ENCODE data around the gene ICAM5. TPM values are rescaled to one million over a fixed set of nuclear protein-coding genes. Genes with fewer than 3 reads are reported as not detected.
"Not testable (repeated sequence)": the region's sequence is repeated elsewhere in the genome, so short reads cannot be mapped to it uniquely, and the experiment has no call there.

Gene ICAM5
- total RNA-seq, 1 donor: not detected

DNA sequence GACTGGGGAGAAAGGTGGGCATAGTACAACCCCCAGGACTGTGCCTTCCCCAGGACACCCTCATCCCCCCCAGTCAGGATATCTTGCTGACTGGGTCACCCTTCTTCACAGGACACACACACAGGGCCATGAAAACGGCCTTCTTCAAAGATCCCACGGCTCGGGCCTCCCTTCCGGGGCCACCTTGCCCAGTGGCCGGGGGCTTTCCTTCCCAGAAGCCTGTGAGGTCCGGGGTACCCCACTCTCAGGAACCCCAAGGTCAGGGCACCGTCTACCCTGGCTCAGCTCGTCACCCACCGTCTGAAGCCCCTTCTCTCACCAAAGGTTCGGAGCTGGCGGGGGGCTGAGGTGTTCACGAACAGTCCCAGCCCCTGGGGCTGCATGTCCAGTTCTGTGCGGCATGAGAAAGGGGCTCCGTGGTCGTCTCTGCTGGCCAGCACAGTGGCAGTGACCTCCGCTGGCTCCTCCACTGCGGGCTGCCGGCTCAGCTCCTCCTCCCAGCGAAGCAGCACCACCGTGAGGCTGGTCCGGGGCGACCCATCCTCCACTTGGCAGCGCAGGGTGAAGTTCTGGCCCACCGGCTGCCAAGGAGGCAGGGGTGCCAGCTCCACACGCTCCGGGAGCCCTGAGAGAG, 45.7 kb downstream of the ICAM5 start:
- Histone ChIP-seq H3K36me3 (ENCODE audit: insufficient read depth, low read length) (peaks cover 2% of the 10 kb centered on the region), H2AFZ (ENCODE audit: low read length) (peak overlapping the region; percentile 96), H4K20me1 (ENCODE audit: insufficient read depth, low read length) (peaks cover 15% of the 10 kb centered on the region), H3K4me3 (ENCODE audit: insufficient read depth, low read length) (peak overlapping the region; percentile 99), H3K79me2 (ENCODE audit: insufficient read depth, low read length) (peaks cover 28% of the 10 kb centered on the region), H3K4me2 (ENCODE audit: insufficient read depth, low read length) (peak overlapping the region; percentile 99), H3K27ac (ENCODE audit: low read depth, low read length) (no peak overlapping the region), H3K4me1 (ENCODE audit: insufficient read depth, low read length) (peaks cover 22% of the 10 kb centered on the region), H3K27me3 (ENCODE audit: insufficient read depth, low read length) (no peaks in the 10 kb centered on the region), H3K9me3 (ENCODE audit: low read depth, low read length) (no peaks in the 10 kb centered on the region)
- TF ChIP-seq, protein P1, sequence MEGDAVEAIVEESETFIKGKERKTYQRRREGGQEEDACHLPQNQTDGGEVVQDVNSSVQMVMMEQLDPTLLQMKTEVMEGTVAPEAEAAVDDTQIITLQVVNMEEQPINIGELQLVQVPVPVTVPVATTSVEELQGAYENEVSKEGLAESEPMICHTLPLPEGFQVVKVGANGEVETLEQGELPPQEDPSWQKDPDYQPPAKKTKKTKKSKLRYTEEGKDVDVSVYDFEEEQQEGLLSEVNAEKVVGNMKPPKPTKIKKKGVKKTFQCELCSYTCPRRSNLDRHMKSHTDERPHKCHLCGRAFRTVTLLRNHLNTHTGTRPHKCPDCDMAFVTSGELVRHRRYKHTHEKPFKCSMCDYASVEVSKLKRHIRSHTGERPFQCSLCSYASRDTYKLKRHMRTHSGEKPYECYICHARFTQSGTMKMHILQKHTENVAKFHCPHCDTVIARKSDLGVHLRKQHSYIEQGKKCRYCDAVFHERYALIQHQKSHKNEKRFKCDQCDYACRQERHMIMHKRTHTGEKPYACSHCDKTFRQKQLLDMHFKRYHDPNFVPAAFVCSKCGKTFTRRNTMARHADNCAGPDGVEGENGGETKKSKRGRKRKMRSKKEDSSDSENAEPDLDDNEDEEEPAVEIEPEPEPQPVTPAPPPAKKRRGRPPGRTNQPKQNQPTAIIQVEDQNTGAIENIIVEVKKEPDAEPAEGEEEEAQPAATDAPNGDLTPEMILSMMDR (IDR thresholded peaks at IDR 0.05; ENCODE audit: extremely low read depth, low read depth, low read length): no peak
- no peak for DNase-seq (ENCODE audit: insufficient read length, low spot score, missing footprints)

DNA sequence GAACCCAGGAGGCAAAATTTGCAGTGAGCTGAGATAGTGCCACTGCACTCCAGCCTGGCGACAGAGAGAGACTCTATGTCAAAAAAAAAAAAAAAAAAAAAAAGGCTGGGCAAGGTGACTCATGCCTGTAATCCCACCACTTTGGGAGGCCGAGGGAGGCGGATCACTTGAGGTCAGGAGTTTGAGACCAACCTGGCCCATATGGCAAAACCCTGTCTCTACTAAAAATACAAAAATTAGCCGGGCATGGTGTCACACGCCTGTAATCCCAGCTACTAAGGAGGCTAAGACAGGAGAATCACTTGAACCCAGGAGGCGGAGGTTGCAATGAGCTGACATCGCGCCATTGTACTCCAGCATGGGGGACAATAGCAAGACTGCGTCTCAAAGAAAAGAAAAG, 47.0 kb downstream of the ICAM5 start:
- H3K27ac ChIP-seq (ENCODE audit: low read depth, low read length); H2AFZ ChIP-seq (ENCODE audit: low read length); H3K4me2 ChIP-seq (ENCODE audit: insufficient read depth, low read length); H3K27me3 ChIP-seq (ENCODE audit: insufficient read depth, low read length); H3K9me3 ChIP-seq (ENCODE audit: low read depth, low read length); H3K4me3 ChIP-seq (ENCODE audit: insufficient read depth, low read length); H3K36me3 ChIP-seq (ENCODE audit: insufficient read depth, low read length); DNase-seq (ENCODE audit: insufficient read length, low spot score, missing footprints): not testable (repeated sequence)
- H3K79me2 ChIP-seq (ENCODE audit: insufficient read depth, low read length): peaks cover 18% of the 10 kb centered on the region
- peaks cover 11% of the 10 kb centered on the region for H4K20me1 ChIP-seq (ENCODE audit: insufficient read depth, low read length)
- H3K4me1 ChIP-seq (ENCODE audit: insufficient read depth, low read length): peaks cover 21% of the 10 kb centered on the region

DNA sequence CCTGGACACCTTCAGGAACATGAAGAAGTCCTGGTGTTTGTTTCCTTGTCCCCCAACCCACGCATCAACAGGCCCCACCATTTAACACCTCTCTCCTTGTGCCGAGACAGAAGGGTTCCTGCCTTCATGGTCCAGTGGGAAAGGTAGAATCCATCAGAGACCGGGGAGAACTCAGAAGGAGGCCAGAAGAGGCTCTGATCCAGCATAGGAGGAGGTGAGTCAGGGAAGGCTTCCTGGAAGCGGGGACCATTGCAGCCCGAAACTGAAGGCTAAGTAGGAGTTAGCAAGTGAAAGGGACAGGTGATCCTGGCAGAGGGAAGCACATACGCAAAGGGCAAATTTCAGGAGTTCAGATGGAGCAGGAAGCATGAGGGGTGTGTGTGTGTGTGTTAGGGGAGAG, 49.2 kb downstream of the ICAM5 start:
- Histone ChIP-seq H3K36me3 (ENCODE audit: insufficient read depth, low read length) (no peaks in the 10 kb centered on the region), H2AFZ (ENCODE audit: low read length) (no peak overlapping the region), H3K9me3 (ENCODE audit: low read depth, low read length) (no peaks in the 10 kb centered on the region), H3K4me1 (ENCODE audit: insufficient read depth, low read length) (peaks cover 7% of the 10 kb centered on the region), H3K79me2 (ENCODE audit: insufficient read depth, low read length) (no peaks in the 10 kb centered on the region), H3K27ac (ENCODE audit: low read depth, low read length) (no peak overlapping the region), H3K4me2 (ENCODE audit: insufficient read depth, low read length) (no peak overlapping the region), H3K4me3 (ENCODE audit: insufficient read depth, low read length) (no peak overlapping the region), H4K20me1 (ENCODE audit: insufficient read depth, low read length) (no peaks in the 10 kb centered on the region), H3K27me3 (ENCODE audit: insufficient read depth, low read length) (no peaks in the 10 kb centered on the region)
- DNase-seq (ENCODE audit: insufficient read length, low spot score, missing footprints): peak; percentile 50
- TF ChIP-seq, protein P1 (IDR thresholded peaks at IDR 0.05; ENCODE audit: extremely low read depth, low read depth, low read length): no peak

DNA sequence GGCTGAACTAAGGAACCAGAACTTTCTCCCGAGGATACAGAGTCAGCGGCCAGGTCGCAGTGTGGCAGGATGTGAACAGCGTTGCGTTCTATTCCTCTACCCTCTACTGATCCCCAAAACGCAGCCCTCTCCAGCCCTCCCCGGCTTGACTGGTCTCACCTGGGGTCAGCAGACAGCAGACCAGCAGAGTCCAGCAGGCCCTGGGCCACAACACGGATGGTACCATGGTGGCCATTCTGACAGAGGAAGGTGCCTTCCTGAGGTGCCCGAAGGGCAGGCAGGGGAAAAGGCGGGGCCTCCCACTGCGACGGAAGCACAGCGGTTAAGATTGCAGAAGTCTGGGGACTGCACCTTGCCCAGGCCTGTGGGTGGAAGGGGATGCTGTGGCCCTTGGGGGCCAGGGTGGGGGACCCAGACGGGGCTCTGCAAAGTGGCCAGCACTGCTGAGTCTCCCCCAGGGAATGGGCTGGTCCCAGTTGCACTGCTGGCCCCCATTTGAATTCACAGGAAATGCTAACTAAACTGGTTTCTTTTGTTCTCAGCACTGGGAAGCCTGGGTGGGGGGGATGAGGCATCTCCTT, 49.7 kb downstream of the ICAM5 start, which contains the start of gene ICAM3:
ICAM3 (minus strand) TSS at position 245 of the 581 bp plus-strand sequence; CDS start at position 235, 10 bp downstream.
- H3K4me3 ChIP-seq (ENCODE audit: insufficient read depth, low read length): no peak within 1 kb of the TSS
- no peak within 1 kb of the TSS for H3K4me2 ChIP-seq (ENCODE audit: insufficient read depth, low read length)
- no peak within 1 kb of the TSS for H3K27ac ChIP-seq (ENCODE audit: low read depth, low read length)
- H3K79me2 ChIP-seq (ENCODE audit: insufficient read depth, low read length): no peaks in the 10 kb centered on the region
- H3K27me3 ChIP-seq (ENCODE audit: insufficient read depth, low read length): no peaks in the 10 kb centered on the region
- H3K4me1 ChIP-seq (ENCODE audit: insufficient read depth, low read length): peaks cover 2% of the 10 kb centered on the region
- DNase-seq (ENCODE audit: insufficient read length, low spot score, missing footprints): peak; percentile 67
- no peaks in the 10 kb centered on the region for H3K9me3 ChIP-seq (ENCODE audit: low read depth, low read length)
- H3K36me3 ChIP-seq (ENCODE audit: insufficient read depth, low read length): no peaks in the 10 kb centered on the region
- no peak within 1 kb of the TSS for H2AFZ ChIP-seq (ENCODE audit: low read length)
- TF ChIP-seq, protein P1 (IDR thresholded peaks at IDR 0.05; ENCODE audit: extremely low read depth, low read depth, low read length): no peak
- H4K20me1 ChIP-seq (ENCODE audit: insufficient read depth, low read length): no peaks in the 10 kb centered on the region
